Panc1 (cell line): ENCODE data around the gene IGF1R.

Experiments used
- CTCF ChIP-seq: fragments of 450-650 bp; IDR thresholded peaks from 2 replicates; pipeline ENCODE4 v1.5.1; 2017; ENCODE audit warnings: mild to moderate bottlenecking
- POLR2AphosphoS5 ChIP-seq: IDR thresholded peaks from 2 replicates; pipeline ENCODE4 v1.6.1; 2012; ENCODE audit warnings: mild to moderate bottlenecking, low read depth, low read length, moderate library complexity
- REST ChIP-seq, 2 experiments: IDR thresholded peaks; 2 replicates each; pipeline ENCODE4 v1.6.1; 2011 to 2012; ENCODE audit warnings: low read depth in 2 of 2, control low read depth in 1 of 2, low read length in 1 of 2, mild to moderate bottlenecking in 1 of 2, moderate library complexity in 1 of 2; ENCODE audit not compliant: insufficient read depth in 1 of 2
- SIN3A ChIP-seq: IDR thresholded peaks from 2 replicates; pipeline ENCODE4 v1.6.1; 2012; ENCODE audit warnings: low read depth, mild to moderate bottlenecking, low read length, moderate library complexity, borderline replicate concordance; ENCODE audit not compliant: insufficient read depth
- TCF7L2 ChIP-seq: IDR thresholded peaks from 2 replicates; pipeline ENCODE4 v1.6.1; 2011; ENCODE audit warnings: mild to moderate bottlenecking, low read depth, low read length, inconsistent platforms

GRCh38 chr15:98855815-98856531 lies 207.6 kb downstream of the IGF1R start:
- TF ChIP-seq CTCF: no peak
- TF ChIP-seq POLR2AphosphoS5: no peak
- no peak for TF ChIP-seq SIN3A
- no peak for TF ChIP-seq REST (IDR thresholded peaks at IDR 0.05; ENCODE audit: insufficient read depth in 1 of 2, low read depth in 2 of 2, low read length in 1 of 2)
- no peak for TF ChIP-seq TCF7L2
